ENCODE measurements around the gene NRXN3. TPM values are rescaled to one million over a fixed set of nuclear protein-coding genes. Genes with fewer than 3 reads are reported as not detected.

NRXN3 gene
- total RNA-seq, 1 experiment from 2014 or later, result not detected

DNA sequence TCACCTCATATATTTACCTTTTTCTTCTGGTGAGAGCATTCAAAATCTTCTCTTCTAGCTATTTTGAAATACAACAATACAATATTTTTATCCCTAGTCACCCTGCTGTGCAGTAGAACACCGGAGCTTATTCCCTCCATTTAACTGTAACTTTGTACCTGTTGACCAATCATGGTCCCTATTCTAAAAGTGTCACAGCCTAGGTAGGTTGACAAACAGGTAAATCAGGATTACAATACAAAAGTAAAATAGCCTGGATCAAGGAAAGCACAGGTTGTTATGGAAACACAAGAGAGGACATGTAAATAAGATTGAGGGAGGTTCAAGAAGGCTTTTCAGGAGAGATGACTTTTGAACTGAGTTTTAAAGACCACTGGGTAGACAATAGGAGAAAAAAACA is 1370.2 kb downstream of the NRXN3 start:
- H3K36me3 ChIP-seq (ENCODE audit: control insufficient read depth in 1 of 2, insufficient read depth in 2 of 2, low read length in 2 of 2), result no peaks in the 10 kb centered on the region
- no TSS peak for BruUV-seq (replicated peaks)
- H3K27me3 ChIP-seq (ENCODE audit: insufficient read depth, low read length), result no peaks in the 10 kb centered on the region
- no peaks in the 10 kb centered on the region for H4K20me1 ChIP-seq (ENCODE audit: insufficient read depth)
- H3K9ac ChIP-seq (ENCODE audit: low read length), result no peak overlapping the region
- no peak for DNase-seq (ENCODE audit: low read depth, low spot score)
- ATAC-seq, result no peak
- H3K27ac ChIP-seq (ENCODE audit: low read depth, low read length), result no peak overlapping the region
- no peaks in the 10 kb centered on the region for H3K4me1 ChIP-seq (ENCODE audit: control insufficient read depth in 1 of 2, insufficient read depth in 2 of 2, low read length in 2 of 2)
- no peaks in the 10 kb centered on the region for H3K9me2 ChIP-seq (ENCODE audit: insufficient read depth)
- intact Hi-C loops (cut with micrococcal nuclease), result no loop called here
- no peak overlapping the region for H2AFZ ChIP-seq (ENCODE audit: low read depth, low read length, poor library complexity, severe bottlenecking)
- no peak for TF ChIP-seq TCF7L2 (IDR thresholded peaks at IDR 0.05; ENCODE audit: borderline replicate concordance, extremely low read depth, insufficient read depth, insufficient read length)
- TF ChIP-seq ZNF274 (IDR thresholded peaks at IDR 0.05; ENCODE audit: low read depth, low read length), result no peak
- peaks cover 4 to 11% of the 10 kb centered on the region in 2 experiments; a peak in 2 of 4 replicates for H3K9me3 ChIP-seq (ENCODE audit: control insufficient read depth in 1 of 2, insufficient read depth in 1 of 2, low read depth in 1 of 2, low read length in 2 of 2)
- ChIA-PET CTCF (no interaction called here), RAD21 (ENCODE audit: low non-redundant PET in 1 of 2, low total read pairs in 2 of 2, uncharacterized antibody in 2 of 2, unreplicated experiment in 2 of 2) (no interaction called here), POLR2A (no interaction called here)
- no peak overlapping the region for H3K4me2 ChIP-seq (ENCODE audit: low read length)
- no peak overlapping the region for H3K4me3 ChIP-seq (replicated peaks in 1 of 2; ENCODE audit: low read depth in 1 of 2, low read length in 2 of 2)
- H3K79me2 ChIP-seq (ENCODE audit: insufficient read depth, low read length), result no peaks in the 10 kb centered on the region

- ATAC-seq (no peak), DNase-seq (ENCODE audit: low read depth, low spot score) (no peak)
- Histone ChIP-seq H3K4me1 (ENCODE audit: control insufficient read depth in 1 of 2, insufficient read depth in 2 of 2, low read length in 2 of 2) (no peaks in the 10 kb centered on the region), H3K9me3 (ENCODE audit: control insufficient read depth in 1 of 2, insufficient read depth in 1 of 2, low read depth in 1 of 2, low read length in 2 of 2) (peaks cover 4 to 18% of the 10 kb centered on the region in 2 experiments; a peak in 2 of 4 replicates), H3K27me3 (ENCODE audit: insufficient read depth, low read length) (no peaks in the 10 kb centered on the region), H3K9me2 (ENCODE audit: insufficient read depth) (no peaks in the 10 kb centered on the region), H2AFZ (ENCODE audit: low read depth, low read length, poor library complexity, severe bottlenecking) (no peak overlapping the region), H3K27ac (ENCODE audit: low read depth, low read length) (no peak overlapping the region), H3K36me3 (ENCODE audit: control insufficient read depth in 1 of 2, insufficient read depth in 2 of 2, low read length in 2 of 2) (no peaks in the 10 kb centered on the region), H3K4me3 (replicated peaks in 1 of 2; ENCODE audit: low read depth in 1 of 2, low read length in 2 of 2) (no peak overlapping the region), H3K9ac (ENCODE audit: low read length) (no peak overlapping the region), H3K4me2 (ENCODE audit: low read length) (no peak overlapping the region), H4K20me1 (ENCODE audit: insufficient read depth) (no peaks in the 10 kb centered on the region), H3K79me2 (ENCODE audit: insufficient read depth, low read length) (no peaks in the 10 kb centered on the region)
- POLR2A ChIA-PET, result no interaction called here
- CTCF ChIA-PET, result no interaction called here
- intact Hi-C loops (cut with micrococcal nuclease), result no loop called here
- no TSS peak for BruUV-seq (replicated peaks)
- RAD21 ChIA-PET (ENCODE audit: low non-redundant PET in 1 of 2, low total read pairs in 2 of 2, uncharacterized antibody in 2 of 2, unreplicated experiment in 2 of 2), result no interaction called here
- TF ChIP-seq POLR2AphosphoS5 (IDR thresholded peaks at IDR 0.05; ENCODE audit: low read depth, low read length), result no peak
- no peak for TF ChIP-seq REST (IDR thresholded peaks at IDR 0.05; ENCODE audit: low read depth)
- TF ChIP-seq ZFX (IDR thresholded peaks at IDR 0.05), result no peak
- TF ChIP-seq CEBPB (IDR thresholded peaks at IDR 0.05; ENCODE audit: low read depth), result no peak
- TF ChIP-seq SIN3A (IDR thresholded peaks at IDR 0.05; ENCODE audit: low read depth), result no peak
- no peak for TF ChIP-seq ZNF274 (IDR thresholded peaks at IDR 0.05; ENCODE audit: low read depth, low read length)
- no peak for TF ChIP-seq EZH2 (IDR thresholded peaks at IDR 0.05)
- TF ChIP-seq ELF1 (IDR thresholded peaks at IDR 0.05; ENCODE audit: borderline replicate concordance, low read depth), result no peak
- no peak for TF ChIP-seq EZH2phosphoT487 (IDR thresholded peaks at IDR 0.05; ENCODE audit: borderline replicate concordance)
- no peak for TF ChIP-seq SRF (IDR thresholded peaks at IDR 0.05; ENCODE audit: low read depth)
- TF ChIP-seq SP1 (IDR thresholded peaks at IDR 0.05; ENCODE audit: low read depth), result no peak
- TF ChIP-seq, protein P1, sequence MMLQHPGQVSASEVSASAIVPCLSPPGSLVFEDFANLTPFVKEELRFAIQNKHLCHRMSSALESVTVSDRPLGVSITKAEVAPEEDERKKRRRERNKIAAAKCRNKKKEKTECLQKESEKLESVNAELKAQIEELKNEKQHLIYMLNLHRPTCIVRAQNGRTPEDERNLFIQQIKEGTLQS (IDR thresholded peaks at IDR 0.05), result no peak
- TF ChIP-seq MAX (IDR thresholded peaks at IDR 0.05), result no peak
- no peak for TF ChIP-seq EGR1 (IDR thresholded peaks at IDR 0.05; ENCODE audit: low read depth)
- TF ChIP-seq JUND (IDR thresholded peaks at IDR 0.05), result no peak
- no peak for TF ChIP-seq FOSL1 (IDR thresholded peaks at IDR 0.05; ENCODE audit: low read depth)
- no peak for TF ChIP-seq ZBTB33 (IDR thresholded peaks at IDR 0.05; ENCODE audit: extremely low read depth, insufficient replicate concordance, low read length)
Observed at GRCh38 chr14:79542121-79542520, 1371.9 kb downstream of the NRXN3 start.

Data from HCT116 (cell line).